DMS53 (cell line): ENCODE results near the gene ENG.
A peak's percentile ranks its signal among the peaks of the same experiment; 100 is the strongest.
"Not testable (repeated sequence)": the region's sequence is repeated elsewhere in the genome, so short reads cannot be mapped to it uniquely, and the experiment has no call there.

Experiments
- DNase-seq: peaks from one replicate; lab custom pipeline; 2025; lab: John Stamatoyannopoulos, UW

ENG gene

GRCh38 chr9:127841087-127841835, 13.2 kb downstream of the ENG start:
- DNase-seq = no peak

GRCh38 chr9:127838375-127839078, 15.9 kb downstream of the ENG start:
- DNase-seq = no peak

GRCh38 chr9:127837346-127837745, 17.1 kb downstream of the ENG start:
- no peak for DNase-seq

- DNase-seq = not testable (repeated sequence)
Measured at GRCh38 chr9:127836561-127836960, 17.9 kb downstream of the ENG start.

- no peak for DNase-seq
Measured at GRCh38 chr9:127835991-127836516, 18.4 kb downstream of the ENG start.

GRCh38 chr9:127833555-127833954, 20.9 kb downstream of the ENG start:
- DNase-seq = no peak

- no peak for DNase-seq
Measured at GRCh38 chr9:127832248-127832647, 22.2 kb downstream of the ENG start.

GRCh38 chr9:127829205-127829906, 25.1 kb downstream of the ENG start:
- DNase-seq = no peak

- DNase-seq = peak; percentile 87
Measured at GRCh38 chr9:127828262-127829031, 26.0 kb downstream of the ENG start.

- no peak for DNase-seq
Measured at GRCh38 chr9:127826253-127826913, 28.1 kb downstream of the ENG start.

- no peak for DNase-seq
Measured at GRCh38 chr9:127825319-127826051, 29.0 kb downstream of the ENG start.

- no peak for DNase-seq
Measured at GRCh38 chr9:127822108-127822507, 32.4 kb downstream of the ENG start.

- DNase-seq = no peak
Measured at GRCh38 chr9:127818574-127818973, 35.9 kb downstream of the ENG start.

- no peak for DNase-seq
Measured at GRCh38 chr9:127817881-127818434, 36.5 kb downstream of the ENG start.

- DNase-seq = no peak
Measured at GRCh38 chr9:127816728-127817127, 37.7 kb downstream of the ENG start.

GRCh38 chr9:127816362-127816725, 38.1 kb downstream of the ENG start:
- DNase-seq = no peak

- no peak for DNase-seq
Measured at GRCh38 chr9:127815512-127816361, 38.7 kb downstream of the ENG start.

GRCh38 chr9:127814619-127815511, 39.6 kb downstream of the ENG start:
- no peak for DNase-seq
